Measurements from ENCODE around the gene MCOLN2.

Gene MCOLN2

DNA sequence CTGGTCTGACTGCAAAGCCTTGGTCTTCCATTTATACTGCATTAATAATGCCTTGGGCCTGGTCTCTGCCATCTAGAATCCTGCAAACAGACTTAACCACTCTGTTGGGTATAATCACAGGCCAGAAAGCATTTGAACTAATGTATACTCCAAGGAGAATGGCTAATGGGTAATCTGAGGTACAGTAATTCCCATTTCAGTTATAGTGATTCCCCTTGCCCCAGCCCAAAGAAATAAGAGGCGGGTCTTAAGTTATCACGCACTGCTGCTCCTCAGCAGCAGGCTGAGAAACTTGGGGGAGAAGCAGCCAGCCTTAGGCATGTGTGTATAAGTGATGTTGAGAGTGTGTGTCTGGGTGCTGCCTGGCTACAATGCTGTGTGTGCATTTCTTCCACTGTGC, 106.3 kb downstream of the MCOLN2 start:
- DNase-seq: no peak

DNA sequence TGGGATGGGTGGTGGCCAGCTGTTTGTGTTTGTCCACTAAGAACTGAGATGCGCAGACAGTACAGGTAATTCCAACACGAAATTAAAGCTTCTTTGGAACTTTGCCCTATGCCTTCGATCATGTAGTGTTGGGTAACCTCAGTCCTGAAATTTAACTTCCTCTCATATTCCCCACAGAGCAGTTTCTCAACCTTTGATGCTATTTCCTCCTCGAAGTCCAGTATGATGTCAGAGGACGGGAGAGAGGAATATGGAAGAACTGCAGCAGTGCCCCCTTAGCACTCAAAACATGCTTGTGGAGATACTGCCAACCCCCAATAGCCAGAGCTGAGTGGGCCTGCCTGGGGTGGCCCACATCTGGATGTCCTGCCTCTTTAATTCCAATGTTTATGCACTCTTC, 107.5 kb downstream of the MCOLN2 start:
- no peak for DNase-seq

DNA sequence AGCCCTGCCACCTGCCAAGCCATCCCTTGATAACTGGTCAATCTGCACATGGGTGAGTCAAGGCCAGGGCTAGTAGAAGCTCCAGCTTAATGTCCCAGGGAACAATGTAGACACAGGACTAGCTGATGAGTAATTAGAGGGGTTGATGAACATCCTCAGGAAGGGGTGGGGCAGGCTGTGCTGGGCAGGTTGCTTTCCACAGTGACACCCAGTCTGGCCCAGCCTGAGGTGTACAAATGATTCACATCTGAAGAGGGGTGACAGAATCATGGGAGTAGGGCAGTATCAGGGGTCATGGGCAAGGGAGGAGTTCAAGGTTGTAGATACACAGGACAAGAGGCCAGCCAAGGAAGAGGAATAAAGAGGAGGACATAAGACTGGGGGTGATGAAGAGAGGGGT, 108.2 kb downstream of the MCOLN2 start:
- no peak for DNase-seq

DNA sequence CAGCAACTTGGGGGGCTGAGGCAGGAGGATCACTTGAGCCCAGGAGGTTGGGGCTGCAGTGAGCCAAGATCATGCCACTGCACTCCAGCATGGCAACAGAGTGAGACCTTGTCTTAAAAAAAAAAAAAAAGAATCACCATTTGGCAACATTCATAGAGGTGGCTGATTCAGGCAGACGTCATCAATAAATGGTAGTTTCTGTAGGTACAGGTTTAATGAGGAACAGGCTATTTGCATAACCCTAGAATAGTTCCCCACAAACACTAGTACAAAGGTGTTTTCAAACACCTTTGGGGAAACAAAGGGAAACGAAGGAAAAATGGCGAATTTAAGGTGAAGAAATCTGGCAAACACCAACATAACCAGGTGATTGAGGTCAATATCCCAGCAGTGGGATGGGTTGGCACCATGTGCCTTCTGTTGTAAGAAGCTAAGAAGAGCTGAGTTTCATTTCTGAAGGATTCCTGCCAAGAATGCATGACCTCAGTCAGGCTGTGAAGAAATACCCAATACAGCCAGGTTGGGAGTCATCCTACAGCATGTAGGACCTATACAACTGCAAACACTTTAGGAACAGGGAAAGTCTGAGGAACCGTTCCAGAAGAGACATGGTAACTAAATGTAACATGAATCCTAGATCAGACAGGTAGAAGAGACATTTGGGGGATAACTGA, 109.5 kb downstream of the MCOLN2 start:
- DNase-seq: no peak

DNA sequence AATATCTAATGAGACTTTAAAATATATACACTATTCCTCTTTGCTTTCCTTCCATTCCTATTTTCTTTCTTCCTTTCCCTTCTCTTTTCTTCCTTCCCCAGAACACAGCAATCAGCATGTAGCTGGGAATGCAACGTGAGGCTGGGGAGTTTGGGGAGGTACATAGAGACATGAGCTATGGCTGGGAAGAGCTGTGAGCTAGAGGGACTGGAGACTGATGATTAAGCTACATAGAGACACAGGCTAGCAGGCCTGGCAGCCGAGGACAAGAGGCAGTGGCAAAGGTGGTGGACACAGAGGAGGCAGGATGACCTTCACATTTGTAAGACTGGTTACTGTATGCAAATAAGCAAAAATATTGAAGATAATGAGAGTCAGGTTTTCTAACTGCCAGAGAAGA, 111.4 kb downstream of the MCOLN2 start:
- no peak for DNase-seq

DNA sequence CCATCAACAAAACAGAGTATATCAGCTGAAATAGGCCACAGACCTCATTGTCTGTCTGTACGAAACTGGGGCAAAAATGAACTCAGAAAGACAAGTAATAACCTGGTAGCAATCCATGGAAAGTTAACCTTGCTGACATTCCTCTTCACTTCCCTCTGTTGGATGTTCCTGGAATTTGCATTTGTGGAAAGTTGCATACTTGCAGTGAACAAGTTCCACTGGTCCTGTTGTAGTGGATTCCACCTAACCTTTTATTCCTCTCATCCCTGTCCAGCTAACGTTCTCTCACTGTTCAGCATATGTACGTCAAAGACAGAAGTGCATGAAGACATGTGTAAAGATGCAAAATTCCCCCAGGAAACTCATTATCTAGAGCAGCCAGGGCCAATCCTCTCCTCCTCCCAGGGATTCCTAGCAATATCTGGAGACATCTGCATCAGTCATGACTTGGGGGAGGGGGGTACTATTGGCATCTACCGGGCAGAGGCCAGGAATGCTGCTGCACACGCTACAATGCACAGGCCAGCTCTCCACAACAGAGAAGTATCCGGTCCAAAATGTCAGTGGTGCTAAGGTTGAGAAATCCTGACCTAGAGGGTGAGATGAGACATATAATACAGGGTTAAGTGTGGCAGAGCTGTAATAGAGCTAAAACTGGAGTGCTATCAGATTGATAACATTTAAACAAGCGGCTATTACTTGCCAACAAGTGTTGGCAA, 112.1 kb downstream of the MCOLN2 start:
- no peak for DNase-seq

DNA sequence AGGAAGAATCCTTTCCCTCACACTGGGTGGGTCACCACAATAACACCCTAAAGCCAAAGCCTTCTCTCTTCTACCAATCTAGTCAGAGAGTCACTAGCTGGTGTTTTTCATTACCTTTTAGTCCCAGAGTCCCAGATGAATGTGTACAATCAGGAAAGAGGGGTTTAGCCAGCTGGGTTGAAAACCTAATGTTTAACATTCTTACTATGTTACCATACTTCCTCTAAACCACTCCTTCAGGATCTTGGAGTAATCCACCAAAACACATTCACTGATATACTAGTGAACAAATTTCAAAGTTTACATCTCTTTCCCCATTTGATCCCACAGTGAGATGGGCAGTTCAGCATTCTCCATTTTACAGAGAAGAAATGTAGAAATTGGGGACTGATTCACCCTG, 113.6 kb downstream of the MCOLN2 start:
- DNase-seq: no peak

DNA sequence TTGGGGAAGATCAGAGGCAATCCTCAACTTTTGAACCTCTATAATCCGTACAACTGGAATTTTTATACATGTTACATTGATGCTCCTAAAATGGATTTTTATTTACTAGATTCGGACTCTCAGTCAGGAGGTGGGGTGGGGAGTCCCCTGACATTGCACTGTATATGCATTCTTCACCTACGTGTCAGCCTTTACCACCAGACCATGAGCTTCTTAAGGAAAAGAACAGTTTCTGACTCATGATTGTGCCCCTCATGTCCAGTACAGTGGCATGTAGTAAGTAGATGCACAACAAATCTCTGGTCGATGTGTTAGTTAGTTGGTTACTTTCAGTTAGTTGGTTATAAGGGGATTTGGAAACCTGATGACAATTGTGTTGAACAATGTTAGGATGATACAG, 119.3 kb downstream of the MCOLN2 start:
- no peak for DNase-seq

DNA sequence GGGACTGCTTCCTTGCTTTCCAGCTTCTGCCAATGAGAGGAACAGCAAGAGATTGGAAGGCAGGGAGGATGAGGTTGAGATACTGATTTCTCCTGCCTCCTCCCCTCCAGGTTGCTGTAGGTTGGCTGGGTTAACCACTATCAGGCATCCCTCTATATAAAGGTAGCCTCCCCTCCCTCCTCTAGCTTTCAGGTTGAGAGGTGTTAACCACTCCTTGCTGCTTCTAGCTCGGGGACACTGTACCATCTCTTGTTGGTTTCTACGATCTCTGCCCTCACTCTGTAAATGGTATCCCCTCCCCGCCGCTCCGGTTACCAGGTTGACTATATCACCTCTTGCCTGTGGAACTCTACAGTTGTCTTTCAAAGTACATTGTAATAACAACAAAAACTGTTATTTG, 120.6 kb downstream of the MCOLN2 start:
- no peak for DNase-seq

Measured in GOT3 (cell line).